ENCODE data around the gene CCDC117.

DNA sequence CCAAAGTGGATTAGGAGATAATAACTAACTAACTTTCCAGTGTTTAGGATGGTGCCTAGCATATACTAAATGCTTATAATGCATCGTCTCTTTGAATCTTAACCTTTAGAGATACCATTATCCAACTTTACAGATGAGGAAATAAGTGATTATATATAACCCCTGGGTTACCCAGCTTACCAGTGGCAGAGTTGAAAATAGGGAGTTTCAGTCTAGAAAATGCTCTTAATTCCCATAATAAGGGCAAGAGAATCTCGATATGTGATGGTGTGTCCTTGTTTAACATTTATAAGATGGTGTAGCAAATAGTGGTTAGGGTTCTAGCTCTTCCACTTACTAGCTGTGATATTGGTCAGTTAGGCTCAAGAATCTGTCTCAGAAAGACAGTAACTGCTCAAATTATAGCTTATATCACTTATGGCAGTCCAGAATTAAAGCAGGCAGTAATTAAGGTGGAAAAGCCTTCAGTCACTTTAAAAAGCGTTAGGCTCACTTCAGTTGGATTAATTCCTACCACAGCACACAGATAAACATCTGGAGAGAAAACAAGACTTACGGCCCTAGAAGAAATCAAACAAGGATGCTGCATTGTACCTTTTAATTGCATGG, 21.6 kb downstream of the CCDC117 start:
- TF ChIP-seq POLR2AphosphoS5 (IDR thresholded peaks at IDR 0.05; ENCODE audit: low read depth, low read length) = no peak
- no peak for TF ChIP-seq TAF1 (IDR thresholded peaks at IDR 0.05; ENCODE audit: borderline replicate concordance, low read depth, low read length)
- no peak for TF ChIP-seq POLR2A (IDR thresholded peaks at IDR 0.05; ENCODE audit: low read depth, low read length)

Measured in GM12892 (cell line).